Activated naive CD4-positive, alpha-beta T cell treated with Interleukin-2 at 50 U/mL for 16 hours (primary cell): Measurements from ENCODE around the gene CC2D2B.
"Not testable (repeated sequence)": the region's sequence is repeated elsewhere in the genome, so short reads cannot be mapped to it uniquely, and the experiment has no call there.

Experiments used
- DNase-seq: peaks from one replicate; pipeline ENCODE4 v3.0.0-alpha.2; 2020

CC2D2B gene

DNA sequence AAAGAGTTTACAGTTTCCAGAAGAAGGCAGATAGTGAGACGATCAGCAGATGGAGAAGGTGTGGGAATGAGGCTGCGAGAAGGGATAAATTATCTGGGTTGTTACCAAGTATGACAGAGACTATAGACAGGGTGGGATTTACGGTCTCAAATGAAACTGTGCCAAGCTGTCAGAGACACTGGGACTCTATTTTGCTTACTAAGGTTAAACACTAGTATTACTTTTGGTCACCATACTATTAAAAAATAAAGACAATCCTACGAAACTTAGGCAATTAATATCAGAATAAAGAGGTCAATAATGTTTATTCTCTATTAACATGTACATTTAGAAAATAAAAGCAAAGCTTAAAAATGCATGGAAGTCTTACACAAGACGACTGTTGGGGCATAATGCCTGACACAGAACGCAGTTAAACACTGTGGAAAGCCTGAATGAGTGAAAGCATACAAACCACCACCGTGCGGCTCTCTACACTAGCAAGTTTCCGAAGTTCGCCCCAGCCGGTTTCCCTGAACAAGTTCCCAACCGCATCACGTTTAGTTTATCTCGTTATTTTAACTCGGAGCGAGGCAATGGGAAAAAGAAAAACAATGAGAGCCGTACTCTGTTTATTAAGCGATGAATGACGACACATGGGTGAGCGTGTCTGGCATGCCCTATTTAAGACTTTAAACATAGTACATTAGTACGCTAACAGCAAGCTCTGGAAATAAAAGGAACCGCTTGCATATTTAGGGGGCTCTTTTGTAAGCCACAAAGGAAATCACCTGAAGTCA lies 909 bp upstream of the CC2D2B start:
- DNase-seq: peak; percentile 32

DNA sequence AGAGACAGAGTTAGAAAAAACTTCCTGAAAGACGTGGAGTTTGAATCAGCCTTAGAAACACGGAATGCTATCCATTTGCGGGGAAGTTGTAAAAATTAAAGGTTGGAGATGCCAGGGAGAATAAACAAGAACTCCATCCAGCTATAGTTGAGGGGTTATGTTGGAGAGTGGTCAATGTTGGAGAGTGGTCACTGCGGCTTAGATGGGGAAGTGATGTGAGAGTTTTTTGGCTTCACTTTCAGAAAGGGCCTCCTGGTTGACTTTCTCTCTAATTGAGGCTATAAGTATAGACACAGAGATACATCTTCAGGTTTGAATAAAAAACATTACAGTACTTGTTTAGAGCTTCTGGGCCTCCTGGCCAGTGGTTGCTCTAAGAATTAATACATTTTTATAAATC lies 675 bp downstream of the CC2D2B start:
- no peak for DNase-seq

DNA sequence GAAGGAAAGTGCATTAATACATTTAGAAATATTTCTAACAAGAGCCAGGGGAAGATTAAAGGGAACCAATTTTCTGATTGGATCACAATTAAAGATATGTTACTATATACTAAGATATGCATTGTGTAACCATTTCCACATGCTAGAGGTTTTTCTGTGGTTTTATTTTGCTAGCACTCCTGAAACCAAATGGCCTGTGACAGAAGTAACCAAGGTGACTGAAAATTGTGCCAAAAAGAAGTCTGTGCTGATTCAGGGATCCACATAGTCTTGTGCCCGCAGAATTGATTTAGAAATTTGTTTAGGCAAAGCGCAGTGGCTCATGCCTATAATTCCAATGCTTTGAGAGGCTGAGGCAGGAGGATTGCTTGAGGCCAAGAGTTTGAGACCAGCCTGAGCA lies 1.8 kb downstream of the CC2D2B start:
- DNase-seq: no peak

GRCh38 chr10:95916039-95916438 lies 8.3 kb downstream of the CC2D2B start:
- not testable (repeated sequence) for DNase-seq

DNA sequence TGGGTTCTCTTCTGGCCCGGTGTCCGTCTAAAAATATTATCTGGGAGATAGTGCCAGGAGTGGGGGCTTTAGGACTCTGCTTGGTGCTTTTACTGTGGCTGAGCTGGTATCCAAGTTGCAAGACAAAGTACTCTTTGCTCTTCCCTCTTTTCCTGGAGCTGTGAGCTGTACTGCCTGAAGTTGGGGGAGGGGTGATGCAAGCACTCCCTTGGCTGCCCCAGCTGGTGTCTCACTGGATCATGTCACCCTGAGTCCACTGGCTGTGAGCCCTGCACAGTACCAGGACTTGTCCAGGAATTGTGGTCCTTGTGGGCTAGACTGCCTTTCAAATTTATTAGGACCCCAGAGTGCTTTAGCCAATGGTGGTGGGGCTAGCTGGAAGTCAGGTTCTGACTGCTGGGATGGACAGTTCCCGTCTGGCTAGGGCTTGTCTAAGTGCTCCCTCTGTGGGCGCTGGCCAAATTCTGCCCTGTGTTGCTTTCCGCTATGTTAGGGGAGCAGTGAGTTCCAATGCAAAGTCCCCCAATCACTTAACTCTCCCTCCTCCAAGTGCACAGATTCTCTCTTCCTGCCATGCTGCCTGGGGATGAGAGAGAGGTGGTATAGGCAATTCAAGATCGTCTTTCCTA lies 13.1 kb downstream of the CC2D2B start:
- DNase-seq: no peak

GRCh38 chr10:95925033-95925432 lies 17.3 kb downstream of the CC2D2B start:
- no peak for DNase-seq

GRCh38 chr10:95935429-95935828 lies 27.7 kb downstream of the CC2D2B start:
- no peak for DNase-seq

DNA sequence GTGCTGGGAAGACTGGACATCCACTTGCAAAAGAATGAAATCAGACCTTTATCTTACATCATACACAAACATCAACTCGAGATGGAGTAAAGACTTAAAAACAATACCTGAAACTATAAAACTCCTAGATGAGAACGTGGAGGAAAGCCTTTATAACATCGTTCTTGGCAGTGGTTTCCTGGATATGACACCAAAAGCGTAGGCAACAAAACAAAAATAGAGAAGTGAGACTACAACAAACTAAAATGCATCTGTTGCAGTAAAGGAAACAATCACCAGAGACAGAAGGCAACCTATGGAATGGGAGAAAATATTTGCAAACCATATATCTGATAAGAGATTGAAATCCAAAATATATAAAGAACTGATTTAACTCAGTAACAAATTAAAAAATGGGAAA lies 33.3 kb downstream of the CC2D2B start:
- no peak for DNase-seq

DNA sequence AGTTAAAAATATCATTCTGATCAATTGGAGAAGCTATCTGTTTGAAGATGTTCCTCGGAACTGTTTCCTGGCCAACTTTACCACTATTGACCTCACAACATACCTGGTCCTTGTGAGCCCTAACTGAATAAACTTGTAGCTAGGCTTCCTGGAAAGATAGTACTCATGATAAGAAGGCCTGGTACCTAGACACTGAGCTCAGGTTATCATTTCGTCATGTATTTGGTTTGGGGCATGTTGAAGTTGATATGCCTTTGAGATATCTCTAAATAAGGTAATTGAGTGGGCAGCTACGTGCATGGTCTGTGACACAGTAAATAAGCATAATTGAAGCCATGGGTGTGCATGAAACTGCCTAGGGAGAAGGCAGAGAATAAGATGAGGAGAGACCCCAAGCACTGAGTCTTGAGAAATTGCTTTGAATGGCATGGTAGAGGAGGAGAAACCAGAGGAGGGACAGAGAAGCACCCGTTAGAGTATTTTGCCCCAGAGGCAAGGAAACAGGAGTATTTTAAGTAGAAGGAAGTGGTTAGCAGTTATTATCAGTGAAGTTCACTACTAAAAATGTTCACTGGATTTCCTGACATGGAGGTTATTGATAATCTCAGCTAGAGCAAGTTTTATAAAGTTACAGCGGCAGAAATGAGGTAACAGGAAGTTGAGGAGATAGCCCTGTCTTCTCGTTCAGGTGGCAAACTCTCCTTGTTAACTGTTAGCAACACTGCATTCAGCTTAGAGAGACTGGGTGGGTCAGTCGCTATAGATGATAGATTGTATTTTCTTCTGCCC lies 55.6 kb downstream of the CC2D2B start:
- no peak for DNase-seq

DNA sequence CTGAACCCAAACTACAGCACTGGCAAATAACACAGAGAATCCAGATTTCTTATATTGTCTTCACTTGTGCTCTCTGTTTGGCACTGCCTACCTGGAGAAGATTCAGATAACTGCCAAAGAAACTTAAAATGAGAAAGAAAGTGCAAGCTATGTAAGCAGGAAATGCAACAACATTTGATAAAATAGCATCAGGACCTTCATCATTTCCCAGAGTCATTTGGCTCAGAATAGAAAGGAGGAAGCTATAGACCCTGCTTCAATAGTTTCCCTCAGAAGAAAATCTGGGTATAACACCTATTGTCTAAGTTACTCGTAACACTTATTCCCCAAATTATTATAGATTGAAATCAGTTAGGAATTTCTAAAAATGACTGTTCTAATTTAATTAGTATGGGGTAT lies 56.2 kb downstream of the CC2D2B start:
- DNase-seq: no peak

- no peak for DNase-seq
Observed at GRCh38 chr10:95964756-95965155, 57.0 kb downstream of the CC2D2B start.

DNA sequence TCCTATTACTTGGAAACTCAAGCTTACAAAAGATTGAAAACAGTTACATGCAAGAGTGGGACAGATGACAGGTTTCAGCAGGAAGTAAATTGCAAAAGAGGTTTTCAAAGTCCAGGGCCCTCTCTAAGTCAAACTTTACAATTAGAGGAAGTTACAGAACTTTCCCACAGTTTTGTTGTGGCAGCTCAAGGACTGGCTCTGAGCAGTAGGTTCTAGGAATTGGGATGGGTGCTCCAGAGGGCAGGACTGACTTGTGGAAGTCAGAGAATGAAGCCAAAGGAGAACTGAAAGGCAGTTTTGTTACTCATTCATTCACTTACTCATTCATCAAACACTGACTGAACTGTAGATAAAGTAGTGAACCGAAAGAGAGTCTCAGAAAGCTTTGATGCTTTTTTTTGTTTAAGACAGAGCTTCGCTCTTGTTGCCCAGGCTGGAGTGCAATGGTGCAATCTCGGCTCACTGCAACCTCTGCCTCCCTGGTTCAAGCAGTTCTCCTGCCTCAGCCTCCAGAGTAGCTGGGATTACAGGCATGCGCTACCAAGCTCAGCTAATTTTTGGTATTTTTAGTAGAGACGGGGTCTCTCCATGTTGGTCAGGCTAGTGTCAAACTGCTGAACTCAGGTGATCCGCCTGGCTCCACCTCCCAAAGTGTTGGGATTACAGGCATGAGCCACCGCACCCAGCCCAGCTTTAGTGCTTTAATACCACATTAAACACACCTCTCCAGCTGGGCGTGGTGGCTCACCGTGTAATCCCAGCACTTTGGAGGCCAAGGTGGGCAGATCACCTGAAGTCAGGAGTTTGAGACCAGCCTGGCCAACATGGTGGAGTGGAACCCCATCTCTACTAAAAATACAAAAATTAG lies 68.8 kb downstream of the CC2D2B start:
- DNase-seq: no peak

GRCh38 chr10:95982200-95982599 lies 74.4 kb downstream of the CC2D2B start:
- no peak for DNase-seq

- no peak for DNase-seq
Observed at GRCh38 chr10:95987685-95988426, 80.1 kb downstream of the CC2D2B start.

- DNase-seq: no peak
Observed at GRCh38 chr10:95988702-95989101, 80.9 kb downstream of the CC2D2B start.

- not testable (repeated sequence) for DNase-seq
Observed at GRCh38 chr10:95994376-95994775, 86.6 kb downstream of the CC2D2B start.

DNA sequence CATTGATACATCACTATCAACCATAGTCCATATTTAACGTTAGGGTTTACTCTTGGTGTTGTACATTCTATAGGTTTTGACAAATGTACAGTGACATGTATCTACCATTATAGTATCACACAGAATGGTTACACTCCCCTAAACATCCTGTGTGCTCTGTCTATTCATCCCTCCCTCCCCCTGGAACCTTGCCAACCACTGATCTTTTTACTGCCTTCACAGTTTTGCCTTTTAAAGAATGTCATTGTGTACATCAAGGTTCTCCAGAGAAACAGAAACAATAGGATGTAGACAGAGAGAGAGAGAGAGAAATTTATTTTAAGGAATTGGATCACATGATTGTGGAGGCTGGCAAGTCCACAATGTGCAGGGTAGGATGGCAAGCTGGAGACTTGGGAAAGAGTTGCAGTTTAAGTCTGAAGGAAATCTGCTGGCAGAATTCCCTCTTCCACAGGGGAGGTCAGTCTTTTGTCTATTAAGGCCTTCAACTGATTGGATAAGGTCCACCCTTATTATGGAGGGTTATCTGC lies 90.5 kb downstream of the CC2D2B start:
- DNase-seq: no peak

GRCh38 chr10:96013956-96014355 lies 106.2 kb downstream of the CC2D2B start:
- no peak for DNase-seq

DNA sequence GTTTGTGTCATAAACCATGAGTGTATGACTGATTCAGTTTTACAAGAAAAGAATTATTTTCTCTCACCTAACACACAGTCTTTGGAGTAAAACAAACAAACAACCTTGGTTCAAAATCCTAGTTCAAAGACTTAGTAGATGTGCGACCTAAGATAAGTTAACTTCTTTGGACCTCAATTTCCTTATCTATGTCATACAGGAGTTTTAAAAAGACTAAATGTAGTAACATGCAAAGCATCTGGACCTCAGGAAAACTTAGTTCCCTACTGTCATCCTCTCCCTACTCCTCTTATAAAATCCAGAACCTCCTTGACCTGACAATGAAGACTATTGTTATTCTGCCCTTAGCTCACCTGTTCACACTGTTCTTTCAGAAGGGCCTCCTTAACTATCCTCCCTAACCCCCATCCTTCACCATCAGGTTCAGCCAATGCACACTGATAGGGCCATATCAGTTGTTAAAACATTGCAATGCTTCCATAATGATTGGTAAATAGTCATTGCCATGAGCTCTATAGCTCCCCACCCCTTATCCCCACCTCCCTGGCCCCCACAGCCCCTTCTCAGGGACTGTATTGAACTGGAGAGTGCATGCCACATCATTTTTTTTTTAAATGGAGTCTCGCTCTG lies 106.8 kb downstream of the CC2D2B start:
- DNase-seq: no peak

DNA sequence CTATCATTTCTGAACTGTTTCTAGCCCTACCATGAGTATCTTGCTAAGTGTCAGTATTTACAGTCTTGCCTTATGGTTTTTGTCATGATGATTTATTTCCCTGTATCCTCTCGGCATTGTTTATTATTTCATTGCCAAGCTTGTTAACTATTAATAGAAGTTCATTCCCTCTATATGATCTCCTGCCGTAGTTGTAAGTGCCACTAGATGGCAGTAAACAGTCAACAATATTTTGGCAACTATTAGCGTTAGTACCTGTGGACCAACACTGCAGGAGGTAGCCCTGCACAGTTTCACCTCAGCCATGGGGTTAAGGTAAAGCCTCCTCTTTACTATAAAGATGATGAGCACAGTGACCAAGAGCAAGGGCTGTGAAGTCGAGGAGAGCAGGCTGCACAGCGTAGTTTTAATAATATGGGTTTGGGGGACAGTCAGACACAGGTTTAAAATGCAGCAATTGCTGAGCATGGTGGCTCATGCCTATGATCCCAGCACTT lies 109.5 kb downstream of the CC2D2B start:
- DNase-seq: peak; percentile 3

DNA sequence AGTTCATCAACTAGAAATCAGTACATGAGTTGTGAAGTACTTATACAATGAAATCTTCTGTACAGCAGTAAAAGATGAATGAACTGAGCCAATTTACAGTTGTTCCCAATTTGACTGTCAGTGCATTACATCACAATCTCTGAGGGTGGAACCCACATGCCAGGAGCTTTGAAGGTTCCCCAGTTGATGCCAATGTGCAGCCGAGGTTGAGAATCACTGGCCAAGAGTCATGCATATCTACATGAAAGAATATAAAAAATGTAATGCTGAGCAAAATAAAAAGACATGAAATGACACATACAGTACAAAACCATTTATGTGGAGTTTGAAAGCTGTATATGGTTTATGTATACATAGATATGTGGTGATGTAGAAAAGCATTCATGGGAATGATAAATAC lies 113.6 kb downstream of the CC2D2B start:
- DNase-seq: no peak
